HepG2 (cell line): Measurements from ENCODE around the gene ZNF561. TPM values are rescaled to one million over a fixed set of nuclear protein-coding genes. Genes with fewer than 3 reads are reported as not detected.

Source experiments
- AKNA ChIP-seq: sonication (generic); formaldehyde crosslinking; IDR thresholded peaks from 2 replicates; pipeline ENCODE4 v1.4.0; 2020; ENCODE audit warnings: missing genetic modification reagents, borderline replicate concordance
- ARNT ChIP-seq: fragments of 450-650 bp; IDR thresholded peaks from 2 replicates; pipeline ENCODE4 v1.6.1; 2017
- HMGA1 ChIP-seq: sonication (generic); formaldehyde crosslinking; conservative IDR thresholded peaks from 2 replicates; pipeline ENCODE4 v1.4.0; 2020; ENCODE audit warnings: missing genetic modification reagents
- KLF15 ChIP-seq: sonication (generic); formaldehyde crosslinking; IDR thresholded peaks from 2 replicates; pipeline ENCODE4 v1.8.1; 2023; ENCODE audit warnings: borderline replicate concordance, mild to moderate bottlenecking, inconsistent platforms, missing genetic modification reagents, mixed read lengths
- MEIS2 ChIP-seq: sonication (generic); formaldehyde crosslinking; IDR thresholded peaks from 2 replicates; pipeline ENCODE4 v1.9.0; 2021; ENCODE audit warnings: mild to moderate bottlenecking, missing genetic modification reagents
- RFX3 ChIP-seq: IDR thresholded peaks from 2 replicates; pipeline ENCODE4 v1.6.1; 2016; ENCODE audit warnings: missing biosample characterization, missing genetic modification reagents
- SMAD1 ChIP-seq: sonication (generic); formaldehyde crosslinking; IDR thresholded peaks from 2 replicates; pipeline ENCODE4 v1.4.0; 2020; ENCODE audit warnings: missing genetic modification reagents, low read depth, mild to moderate bottlenecking, borderline replicate concordance
- ZBTB7A ChIP-seq: sonication (generic); formaldehyde crosslinking; IDR thresholded peaks from 2 replicates; pipeline ENCODE4 v1.8.0; 2022; ENCODE audit warnings: mild to moderate bottlenecking, missing genetic modification reagents
- ZNF256 ChIP-seq: sonication (generic); formaldehyde crosslinking; conservative IDR thresholded peaks from 2 replicates; pipeline ENCODE4 v1.4.0; 2020; ENCODE audit warnings: missing genetic modification reagents
- ZNF335 ChIP-seq: sonication (generic); formaldehyde crosslinking; IDR thresholded peaks from 2 replicates; pipeline ENCODE4 v1.4.0; 2020; ENCODE audit warnings: missing genetic modification reagents
- ZNF510 ChIP-seq: sonication (generic); formaldehyde crosslinking; IDR thresholded peaks from 2 replicates; pipeline ENCODE4 v1.4.0; 2020; ENCODE audit warnings: low read depth, mild to moderate bottlenecking, missing genetic modification reagents
- ZNF563 ChIP-seq: sonication (generic); formaldehyde crosslinking; IDR thresholded peaks from 2 replicates; pipeline ENCODE4 v1.8.0; 2022; ENCODE audit warnings: mild to moderate bottlenecking, moderate library complexity, missing genetic modification reagents
- ZNF737 ChIP-seq: sonication (generic); formaldehyde crosslinking; IDR thresholded peaks from 2 replicates; pipeline ENCODE4 v1.5.0; 2020; ENCODE audit warnings: missing genetic modification reagents, mild to moderate bottlenecking, borderline replicate concordance
- ZNF768 ChIP-seq: sonication (generic); formaldehyde crosslinking; IDR thresholded peaks from 2 replicates; pipeline ENCODE4 v1.4.0; 2020; ENCODE audit warnings: missing genetic modification reagents
- ZNF816 ChIP-seq: sonication (generic); formaldehyde crosslinking; IDR thresholded peaks from 2 replicates; pipeline ENCODE4 v1.8.0; 2022; ENCODE audit warnings: missing genetic modification reagents, mild to moderate bottlenecking, borderline replicate concordance
- ZSCAN30 ChIP-seq: sonication (generic); formaldehyde crosslinking; IDR thresholded peaks from 2 replicates; pipeline ENCODE4 v1.5.0; 2020; ENCODE audit warnings: mild to moderate bottlenecking, missing genetic modification reagents
- polyA plus RNA-seq, 8 experiments: library from polyadenylated mRNA; depleted of rRNA in 3 of 8; stranded (reverse) in 7 of 8; unstranded in 1 of 8; fragments of >200 nt; fragmentation: Illumina TruSeq in 4 of 8; extraction: Trizol in 4 of 8; gene quantifications; 2 replicates each; pipeline versions ENCODE4 v1.2.1 to v1.2.3, GENCODE V29; 2011 to 2016; ENCODE audit warnings: low read depth in 4 of 8, missing spikeins in 1 of 8, mixed read lengths in 1 of 8; ENCODE audit not compliant: insufficient read depth in 1 of 8
- total RNA-seq, 5 experiments: library from RNA; depleted of rRNA; stranded (reverse); fragments of >200 nt; fragmentation: Illumina TruSeq; extraction: Trizol; gene quantifications; 2 replicates each; pipeline ENCODE4 v1.2.3, GENCODE V29; 2016; ENCODE audit warnings: low read depth in 1 of 5
- TF ChIP-seq, protein P1 (sequence below): sonication (generic); formaldehyde crosslinking; IDR thresholded peaks from 2 replicates; pipeline ENCODE4 v1.4.0; 2020; ENCODE audit warnings: missing genetic modification reagents
- TF ChIP-seq, protein P2 (sequence below): sonication (generic); formaldehyde crosslinking; IDR thresholded peaks from 2 replicates; pipeline ENCODE4 v1.5.0; 2020; ENCODE audit warnings: mild to moderate bottlenecking, missing genetic modification reagents
- TF ChIP-seq, protein P3 (sequence below): sonication (generic); formaldehyde crosslinking; IDR thresholded peaks from 2 replicates; pipeline ENCODE4 v1.4.0; 2020; ENCODE audit warnings: missing genetic modification reagents, borderline replicate concordance

Gene ZNF561
- total and polyA plus RNA-seq, 2 of the 13 experiments (the other 11 are each of a cell fraction or from before 2014, with no cell fraction given): 19.8 to 35.1 TPM

GRCh38 chr19:9621156-9622037 is at the start of gene ZNF561 (continued):
- TF ChIP-seq AKNA (0 out of 2 replicates have a peak, but pooled peaks have one; percentile 77), HMGA1 (CRISPR knock-in tag) (no peak), SMAD1 (CRISPR knock-in tag) (peak; percentile 55; the same call in 1 of the 2 replicates), ZNF768 (CRISPR knock-in tag) (peak; percentile 16; the same call in 1 of the 2 replicates), ZNF816 (CRISPR knock-in tag) (no peak; the same call in 1 of the 2 replicates), ZNF510 (no peak; the same call in 1 of the 2 replicates), ZBTB7A (CRISPR knock-in tag) (no peak), ARNT (no peak), ZNF335 (CRISPR knock-in tag) (peak; percentile 64; the same call in 1 of the 2 replicates), RFX3 (no peak), ZNF737 (CRISPR knock-in tag) (no peak), MEIS2 (CRISPR knock-in tag) (0 out of 2 replicates have a peak, but pooled peaks have one; percentile 72), KLF15 (no peak; the same call in 1 of the 2 replicates), ZSCAN30 (CRISPR knock-in tag) (peak; percentile 96; the same call in 1 of the 2 replicates), ZNF563 (CRISPR knock-in tag) (no peak), ZNF256 (CRISPR knock-in tag) (peak; percentile 82; the same call in 1 of the 2 replicates)
- TF ChIP-seq, protein P1, sequence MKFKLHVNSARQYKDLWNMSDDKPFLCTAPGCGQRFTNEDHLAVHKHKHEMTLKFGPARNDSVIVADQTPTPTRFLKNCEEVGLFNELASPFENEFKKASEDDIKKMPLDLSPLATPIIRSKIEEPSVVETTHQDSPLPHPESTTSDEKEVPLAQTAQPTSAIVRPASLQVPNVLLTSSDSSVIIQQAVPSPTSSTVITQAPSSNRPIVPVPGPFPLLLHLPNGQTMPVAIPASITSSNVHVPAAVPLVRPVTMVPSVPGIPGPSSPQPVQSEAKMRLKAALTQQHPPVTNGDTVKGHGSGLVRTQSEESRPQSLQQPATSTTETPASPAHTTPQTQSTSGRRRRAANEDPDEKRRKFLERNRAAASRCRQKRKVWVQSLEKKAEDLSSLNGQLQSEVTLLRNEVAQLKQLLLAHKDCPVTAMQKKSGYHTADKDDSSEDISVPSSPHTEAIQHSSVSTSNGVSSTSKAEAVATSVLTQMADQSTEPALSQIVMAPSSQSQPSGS (CRISPR knock-in tag): peak; percentile 86
- TF ChIP-seq, protein P2, sequence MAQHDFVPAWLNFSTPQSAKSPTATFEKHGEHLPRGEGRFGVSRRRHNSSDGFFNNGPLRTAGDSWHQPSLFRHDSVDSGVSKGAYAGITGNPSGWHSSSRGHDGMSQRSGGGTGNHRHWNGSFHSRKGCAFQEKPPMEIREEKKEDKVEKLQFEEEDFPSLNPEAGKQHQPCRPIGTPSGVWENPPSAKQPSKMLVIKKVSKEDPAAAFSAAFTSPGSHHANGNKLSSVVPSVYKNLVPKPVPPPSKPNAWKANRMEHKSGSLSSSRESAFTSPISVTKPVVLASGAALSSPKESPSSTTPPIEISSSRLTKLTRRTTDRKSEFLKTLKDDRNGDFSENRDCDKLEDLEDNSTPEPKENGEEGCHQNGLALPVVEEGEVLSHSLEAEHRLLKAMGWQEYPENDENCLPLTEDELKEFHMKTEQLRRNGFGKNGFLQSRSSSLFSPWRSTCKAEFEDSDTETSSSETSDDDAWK (CRISPR knock-in tag): no peak
- TF ChIP-seq, protein P3, sequence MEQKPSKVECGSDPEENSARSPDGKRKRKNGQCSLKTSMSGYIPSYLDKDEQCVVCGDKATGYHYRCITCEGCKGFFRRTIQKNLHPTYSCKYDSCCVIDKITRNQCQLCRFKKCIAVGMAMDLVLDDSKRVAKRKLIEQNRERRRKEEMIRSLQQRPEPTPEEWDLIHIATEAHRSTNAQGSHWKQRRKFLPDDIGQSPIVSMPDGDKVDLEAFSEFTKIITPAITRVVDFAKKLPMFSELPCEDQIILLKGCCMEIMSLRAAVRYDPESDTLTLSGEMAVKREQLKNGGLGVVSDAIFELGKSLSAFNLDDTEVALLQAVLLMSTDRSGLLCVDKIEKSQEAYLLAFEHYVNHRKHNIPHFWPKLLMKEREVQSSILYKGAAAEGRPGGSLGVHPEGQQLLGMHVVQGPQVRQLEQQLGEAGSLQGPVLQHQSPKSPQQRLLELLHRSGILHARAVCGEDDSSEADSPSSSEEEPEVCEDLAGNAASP (CRISPR knock-in tag): no peak
